Measurements from ENCODE around the gene OSBPL10.

Gene OSBPL10

DNA sequence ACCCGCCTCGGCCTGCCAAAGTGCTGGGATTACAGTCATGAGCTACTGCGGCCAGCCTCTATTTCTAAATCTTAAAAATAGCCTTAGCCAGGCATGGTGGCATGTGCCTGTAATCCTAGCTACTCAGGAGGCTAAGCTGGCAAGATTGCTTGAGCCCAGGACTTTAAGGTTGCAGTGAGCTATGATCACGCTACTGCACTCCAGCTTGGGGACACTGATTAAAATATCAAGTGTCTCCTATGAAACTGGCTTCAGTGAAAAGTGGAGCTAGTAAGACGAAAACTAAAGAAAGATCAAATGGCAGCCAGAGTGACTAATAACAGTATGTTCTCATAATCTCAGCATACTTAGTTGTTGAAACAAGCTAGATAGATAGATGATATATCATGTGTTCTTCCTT, 335.8 kb downstream of the OSBPL10 start:
- DNase-seq = no peak

- DNase-seq = no peak
Observed at GRCh38 chr3:31639828-31640227, 341.2 kb downstream of the OSBPL10 start.

- no peak for DNase-seq
Observed at GRCh38 chr3:31636694-31637442, 344.2 kb downstream of the OSBPL10 start.

DNA sequence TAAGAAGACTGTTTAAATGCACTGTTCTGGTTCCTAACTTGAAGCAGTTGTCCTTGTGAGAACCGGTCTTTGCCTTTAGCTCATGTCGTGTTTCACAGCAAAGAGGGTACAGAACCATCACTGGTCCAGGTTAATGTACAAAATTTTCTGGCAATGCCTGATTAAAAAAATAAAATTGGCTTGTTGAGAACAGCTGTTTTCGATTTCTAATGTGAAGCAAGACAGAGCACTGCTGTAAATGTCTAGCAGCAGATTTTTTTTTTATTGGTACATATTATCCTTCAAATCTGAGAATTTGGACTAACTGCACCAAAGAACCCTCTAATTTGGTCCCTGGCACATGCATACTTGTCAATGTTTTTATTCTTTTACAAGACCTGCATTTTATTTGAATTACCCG, 345.0 kb downstream of the OSBPL10 start:
- no peak for DNase-seq

- no peak for DNase-seq
Observed at GRCh38 chr3:31635545-31635944, 345.5 kb downstream of the OSBPL10 start.

- no peak for DNase-seq
Observed at GRCh38 chr3:31634476-31634875, 346.6 kb downstream of the OSBPL10 start.

DNA sequence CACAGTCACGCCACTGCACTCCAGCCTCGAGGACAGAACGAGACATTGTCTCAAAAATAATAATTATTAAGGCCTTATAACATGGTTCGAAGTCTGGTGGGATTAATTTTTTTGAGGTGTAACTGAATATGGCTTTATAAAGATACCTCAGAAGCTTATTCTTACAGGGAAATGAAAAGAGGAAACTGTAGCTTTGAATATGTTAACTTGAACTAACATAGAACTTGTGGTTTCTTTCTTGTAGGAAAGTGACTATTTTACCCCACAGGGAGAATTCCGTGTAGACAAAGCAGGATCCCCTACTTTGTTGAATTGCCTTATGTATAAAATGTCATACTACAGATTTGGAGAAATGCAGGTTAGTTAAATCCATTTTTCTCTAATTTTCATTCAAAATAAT, 352.0 kb downstream of the OSBPL10 start:
- no peak for DNase-seq

DNA sequence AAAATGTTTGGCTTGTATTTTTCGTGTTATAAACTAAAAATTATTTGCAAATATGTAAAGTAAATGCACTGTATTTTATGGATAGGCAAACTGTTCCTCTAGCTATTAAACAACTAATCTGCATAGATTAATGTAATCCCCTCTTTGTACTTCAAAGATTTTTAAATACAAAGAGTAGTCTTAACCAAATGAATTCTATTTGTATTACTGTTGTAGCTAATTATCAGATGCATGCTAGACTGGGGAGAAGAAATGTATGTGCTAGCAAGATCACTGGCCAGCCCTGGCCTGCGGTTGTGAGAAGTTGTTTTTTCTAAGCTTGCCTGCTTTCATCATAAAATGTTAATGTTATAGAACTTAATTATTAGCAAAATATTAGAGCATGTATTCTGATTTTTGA, 355.7 kb downstream of the OSBPL10 start:
- no peak for DNase-seq

DNA sequence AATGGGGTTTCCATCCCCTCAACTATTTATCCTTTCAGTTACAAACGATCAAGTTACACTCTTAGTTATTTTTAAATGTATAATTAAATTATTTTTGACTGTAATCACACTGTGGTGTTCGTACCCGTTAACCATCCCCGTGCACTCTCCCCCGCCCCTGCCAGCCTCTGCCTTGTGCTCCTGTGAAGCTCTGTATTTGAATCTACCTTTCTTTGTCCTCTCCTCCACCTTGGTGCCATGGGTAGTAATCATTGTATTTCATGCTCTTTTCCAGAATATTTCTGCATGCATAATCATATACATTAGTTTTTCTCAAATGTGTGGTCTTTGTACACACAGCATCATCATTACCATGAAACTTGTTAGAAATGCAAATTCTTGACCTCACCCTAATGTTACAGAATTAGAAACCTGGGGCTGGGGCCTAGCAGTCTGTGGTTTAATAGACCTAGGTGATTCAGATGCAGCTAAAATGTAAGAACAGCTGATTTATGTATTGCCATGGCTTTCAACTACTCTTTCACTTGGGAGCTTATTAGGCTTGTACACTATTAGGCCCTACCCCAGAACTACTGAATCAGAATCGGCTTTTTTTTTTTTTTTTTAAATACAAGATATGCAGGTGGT, 356.9 kb downstream of the OSBPL10 start:
- DNase-seq = no peak

DNA sequence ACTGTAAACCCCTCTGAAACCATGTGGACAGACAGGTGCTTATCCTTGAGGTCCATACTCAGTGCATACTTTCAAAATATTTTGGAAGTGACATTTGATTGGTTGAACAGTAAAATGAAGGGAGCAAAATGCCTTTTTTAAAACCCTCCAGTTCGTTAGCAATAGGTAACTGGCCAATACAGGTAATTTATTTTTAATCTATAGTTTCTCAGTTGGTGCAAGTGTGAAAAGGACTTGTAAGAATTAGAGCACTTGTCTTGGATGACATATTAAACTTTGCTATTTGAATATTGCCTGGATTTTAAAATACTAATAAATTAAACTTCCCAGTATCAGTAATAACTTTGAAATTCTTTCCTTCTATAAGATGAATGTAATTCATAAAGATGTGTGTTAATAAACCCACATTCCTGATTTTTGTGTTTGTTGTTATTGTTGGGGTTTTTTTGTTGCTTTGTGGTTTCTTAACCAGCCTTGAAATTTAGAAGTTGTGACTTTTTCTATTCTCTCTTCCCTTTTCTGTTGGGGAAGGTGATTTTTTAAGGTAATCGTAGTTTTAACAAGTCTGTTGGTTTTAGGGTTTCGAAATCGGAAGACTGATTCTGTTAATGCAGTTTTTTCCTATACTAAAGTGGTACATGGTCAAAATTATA, 358.3 kb downstream of the OSBPL10 start:
- DNase-seq = no peak

DNA sequence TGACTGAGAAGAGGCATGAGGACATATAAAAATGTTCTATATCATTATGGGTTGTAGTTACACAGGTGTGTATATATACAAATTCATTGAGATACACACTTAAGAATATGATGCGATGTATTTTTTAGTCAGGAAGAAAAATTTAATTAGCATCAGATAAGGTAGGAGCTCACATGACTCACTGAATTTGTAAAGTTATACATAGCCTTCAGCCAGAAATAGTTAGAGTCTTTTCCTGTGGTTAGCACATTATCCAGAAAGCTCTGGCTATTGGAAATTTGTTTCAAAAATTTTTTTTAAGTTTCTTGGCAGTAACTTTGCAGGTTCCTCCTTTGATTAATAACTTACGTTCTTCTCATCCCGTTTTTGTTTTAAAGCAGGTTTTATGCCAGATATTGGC, 359.7 kb downstream of the OSBPL10 start:
- DNase-seq = no peak

- DNase-seq = no peak
Observed at GRCh38 chr3:31620656-31621055, 360.4 kb downstream of the OSBPL10 start.

DNA sequence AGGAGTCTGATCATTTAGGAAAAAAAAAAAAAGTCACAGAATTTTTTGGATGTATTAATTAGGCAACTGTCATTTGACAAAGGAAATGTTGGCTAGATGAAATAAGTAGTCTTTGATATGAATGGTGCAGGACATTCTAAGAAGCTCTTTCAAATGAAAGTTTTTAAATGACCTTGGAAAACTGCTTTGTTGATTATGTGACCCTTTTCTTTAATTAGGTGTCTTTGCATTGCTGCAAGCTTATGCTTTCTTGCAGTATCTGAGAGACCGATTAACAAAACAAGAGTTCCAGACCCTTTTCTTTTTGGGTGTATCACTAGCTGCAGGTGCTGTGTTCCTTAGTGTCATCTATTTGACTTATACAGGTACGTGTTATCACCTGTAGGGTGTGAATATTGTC, 364.4 kb downstream of the OSBPL10 start:
- DNase-seq = no peak

- no peak for DNase-seq
Observed at GRCh38 chr3:31615071-31615875, 365.8 kb downstream of the OSBPL10 start.

GRCh38 chr3:31614162-31614921, 366.7 kb downstream of the OSBPL10 start:
- no peak for DNase-seq

DNA sequence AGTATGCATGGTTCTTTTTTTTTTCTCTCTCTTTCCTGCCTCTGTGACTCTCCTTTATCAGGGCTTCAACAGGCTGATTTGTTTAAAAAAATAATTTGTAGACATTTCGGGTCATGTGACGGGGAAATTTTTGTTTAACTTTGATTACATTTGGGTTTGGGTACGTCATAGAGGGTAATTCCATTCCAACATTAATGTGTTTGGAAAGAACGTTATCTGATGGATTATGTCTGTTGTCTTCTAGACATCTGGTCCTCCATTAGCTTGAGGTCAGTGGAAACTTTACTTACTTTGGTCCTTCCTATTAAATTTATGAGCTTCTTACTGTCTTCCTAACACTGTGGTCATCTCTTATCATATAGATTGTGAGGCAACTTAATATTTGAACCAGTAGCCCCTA, 367.4 kb downstream of the OSBPL10 start:
- no peak for DNase-seq

DNA sequence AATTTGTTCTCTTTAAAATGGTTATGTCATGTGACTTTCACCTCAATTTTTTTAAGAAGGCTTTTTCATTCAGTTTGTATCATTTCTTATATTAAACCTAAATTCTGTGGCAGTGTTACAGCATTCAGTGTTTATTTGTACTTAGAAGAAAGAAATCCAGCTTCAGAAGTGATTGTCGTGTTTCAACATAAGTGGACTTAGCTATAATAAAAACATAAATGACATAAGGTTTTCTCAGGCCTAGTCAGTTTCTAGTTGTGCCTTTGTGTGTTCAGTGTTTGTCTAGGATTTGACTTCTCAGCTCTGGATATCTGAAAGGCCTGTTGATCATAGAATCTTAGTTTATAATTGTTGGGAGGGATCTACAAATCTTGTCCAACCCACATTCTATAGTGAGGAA, 367.9 kb downstream of the OSBPL10 start:
- DNase-seq = no peak

All from CD4-positive, alpha-beta T cell treated with Interferon gamma for 1 hour (primary cell).